Natural killer cell treated with Interleukin-12 subunit alpha and Interleukin-12 subunit beta and Interleukin-15 and Interleukin-18, amount 100 ng/mL, for 72 hours (primary cell): ENCODE measurements around the gene PHF1. TPM values are rescaled to one million over a fixed set of nuclear protein-coding genes. Genes with fewer than 3 reads are reported as not detected.

ENCODE experiments used
- ATAC-seq, 2 donors: fragments of 150-1000 bp; cut with Tn5 transposase in 1 of 2; sonication (Bioruptor Pico), chemical (Tn5 transposase) in 1 of 2; 2 replicates each; pipeline ENCODE4 v1.10.0; 2021
- DNase-seq: peaks from one replicate; pipeline ENCODE4 v3.0.0; 2022; ENCODE audit warnings: low spot score
- H3K27ac Mint-ChIP-seq, 2 donors: 1 replicate in 1 of 2; 2 replicates in 1 of 2; pipeline ENCODE4 v1.8.0; 2022; ENCODE audit warnings: mixed read lengths in 2 of 2, mild to moderate bottlenecking in 1 of 2, moderate library complexity in 1 of 2
- H3K27me3 Mint-ChIP-seq, 2 donors: 1 replicate in 1 of 2; 2 replicates in 1 of 2; pipeline ENCODE4 v1.8.0; 2022; ENCODE audit warnings: mixed read lengths in 2 of 2
- H3K36me3 Mint-ChIP-seq: one replicate; pipeline ENCODE4 v1.8.0; 2022; ENCODE audit warnings: mixed read lengths
- H3K4me1 Mint-ChIP-seq, 2 donors: 1 replicate in 1 of 2; 2 replicates in 1 of 2; pipeline ENCODE4 v1.8.0; 2022; ENCODE audit warnings: low read depth in 2 of 2, mixed read lengths in 2 of 2, mild to moderate bottlenecking in 1 of 2
- H3K4me3 Mint-ChIP-seq: one replicate; pipeline ENCODE4 v1.8.0; 2022; ENCODE audit warnings: mixed read lengths
- H3K9me3 Mint-ChIP-seq: 2 replicates; pipeline ENCODE4 v1.8.0; 2022; ENCODE audit warnings: mixed read lengths
- total RNA-seq, 2 donors: library from RNA; stranded (reverse); gene quantifications; one replicate each; pipeline ENCODE4 v1.2.3, GENCODE V29; 2022

Gene PHF1
- total RNA-seq, 2 donors from 2014 or later = 46.5 to 66.6 TPM

GRCh38 chr6:33417903-33418689 lies 7.3 kb downstream of the PHF1 start, which contains the start of gene CUTA:
TSS of gene CUTA (minus strand) at chr6:33418107. CDS start at chr6:33418000, 107 bp downstream.
- peaks cover 12% of the 10 kb centered on the region for H3K36me3 Mint-ChIP-seq
- peak; percentile 91 to 94 for ATAC-seq
- DNase-seq = peak; percentile 100
- H3K27me3 Mint-ChIP-seq = no peaks in the 10 kb centered on the region
- H3K4me1 Mint-ChIP-seq = peaks cover 61 to 66% of the 10 kb centered on the region in 2 donors
- H3K4me3 Mint-ChIP-seq = peak within 1 kb of the TSS; percentile 99
- peak within 1 kb of the TSS; percentile 100 for H3K27ac Mint-ChIP-seq
- no peaks in the 10 kb centered on the region for H3K9me3 Mint-ChIP-seq

GRCh38 chr6:33418690-33419291 lies 8.0 kb downstream of the PHF1 start:
- Mint-ChIP-seq H3K27me3 (no peaks in the 10 kb centered on the region), H3K27ac (peak overlapping the region; percentile 100), H3K36me3 (peaks cover 7% of the 10 kb centered on the region), H3K4me3 (peak overlapping the region; percentile 99), H3K9me3 (no peaks in the 10 kb centered on the region), H3K4me1 (peaks cover 62 to 66% of the 10 kb centered on the region in 2 donors)
- peak; percentile 31 to 33 for ATAC-seq
- peak; percentile 85 for DNase-seq

DNA sequence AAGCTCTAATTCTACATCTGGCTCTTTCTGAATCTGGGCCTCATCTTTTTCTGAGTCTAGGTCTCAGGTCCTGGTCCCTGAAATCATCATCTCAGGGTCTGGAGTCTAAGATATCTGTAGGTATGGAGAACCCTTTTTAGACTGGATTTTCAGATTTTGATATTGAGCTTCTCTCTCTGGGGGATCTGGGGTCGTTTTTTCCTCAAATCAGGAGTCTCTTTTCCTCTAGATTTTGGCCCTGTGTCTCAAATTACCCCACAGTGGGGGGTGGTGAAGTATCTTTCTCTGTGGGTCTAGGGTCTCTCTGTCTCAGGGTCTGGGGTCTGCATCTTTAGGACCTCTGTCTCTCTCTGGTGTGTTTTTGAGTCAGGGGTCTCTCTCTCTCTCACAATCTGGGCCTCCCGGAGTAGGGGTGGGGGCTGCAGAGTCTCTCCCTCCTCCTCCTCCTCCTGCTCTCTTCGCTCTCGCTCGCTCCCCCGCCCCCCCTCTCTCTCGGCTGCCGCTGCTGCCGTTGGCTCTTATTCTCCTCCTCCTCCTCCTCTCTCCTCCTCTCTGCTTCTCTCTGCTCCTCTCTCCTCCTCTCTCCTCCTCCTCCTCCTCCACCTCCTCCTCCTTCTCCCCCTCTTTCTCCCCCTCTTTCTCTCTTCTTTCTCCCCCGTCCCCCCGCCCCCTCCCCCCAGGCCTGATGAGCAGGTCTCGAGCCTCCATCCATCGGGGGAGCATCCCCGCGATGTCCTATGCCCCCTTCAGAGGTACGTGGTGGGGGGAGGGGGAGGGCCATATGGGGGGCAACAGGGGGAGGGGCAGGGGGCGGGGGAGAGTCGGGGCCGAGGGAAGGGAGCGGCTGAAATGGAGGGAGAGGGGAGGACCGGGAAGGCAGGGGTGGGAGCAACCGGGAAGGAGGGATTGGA lies 9.0 kb downstream of the PHF1 start, which contains the start of gene SYNGAP1:
TSS of gene SYNGAP1 (plus strand) at position 486 of the 911 bp plus-strand sequence. CDS start at position 686, 200 bp downstream.
- no peak for ATAC-seq
- peak within 1 kb of the TSS; percentile 100 for H3K27ac Mint-ChIP-seq
- no peaks in the 10 kb centered on the region for H3K27me3 Mint-ChIP-seq
- H3K4me1 Mint-ChIP-seq = peaks cover 68 to 73% of the 10 kb centered on the region in 2 donors
- H3K9me3 Mint-ChIP-seq = no peaks in the 10 kb centered on the region
- peak within 1 kb of the TSS; percentile 99 for H3K4me3 Mint-ChIP-seq
- DNase-seq = no peak
- H3K36me3 Mint-ChIP-seq = peaks cover 14% of the 10 kb centered on the region

- Mint-ChIP-seq H3K27me3 (no peaks in the 10 kb centered on the region), H3K4me1 (peaks cover 68 to 72% of the 10 kb centered on the region in 2 donors), H3K27ac (peak overlapping the region; percentile 11 to 100), H3K9me3 (no peaks in the 10 kb centered on the region), H3K4me3 (peak overlapping the region; percentile 74), H3K36me3 (peaks cover 10% of the 10 kb centered on the region)
- DNase-seq = no peak
- no peak for ATAC-seq
Observed at GRCh38 chr6:33420491-33421343, 9.9 kb downstream of the PHF1 start.

DNA sequence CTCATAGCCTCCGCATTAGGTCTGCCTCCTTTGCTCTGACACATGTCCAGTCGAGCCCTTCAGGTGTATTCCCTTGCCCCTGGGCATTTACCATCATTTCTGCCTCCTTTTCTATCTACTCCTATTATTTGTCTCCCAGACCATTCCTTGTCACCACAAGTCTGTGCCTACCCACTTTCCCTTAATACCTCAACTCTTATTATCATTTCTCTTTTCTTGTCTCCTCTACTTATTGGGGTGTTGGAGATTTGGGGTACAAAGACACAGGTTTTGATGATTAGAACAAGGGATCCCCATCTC lies 10.5 kb downstream of the PHF1 start:
- DNase-seq = no peak
- Mint-ChIP-seq H3K27ac (peak overlapping the region; percentile 11 to 100), H3K36me3 (peaks cover 8% of the 10 kb centered on the region), H3K4me3 (peak overlapping the region; percentile 74), H3K4me1 (peaks cover 65 to 70% of the 10 kb centered on the region in 2 donors), H3K27me3 (no peaks in the 10 kb centered on the region), H3K9me3 (no peaks in the 10 kb centered on the region)
- no peak for ATAC-seq

GRCh38 chr6:33423777-33424176 lies 13.0 kb downstream of the PHF1 start:
- ATAC-seq (no peak), DNase-seq (no peak)
- Mint-ChIP-seq H3K4me3 (peak overlapping the region; percentile 96), H3K9me3 (no peaks in the 10 kb centered on the region), H3K4me1 (peaks cover 61 to 68% of the 10 kb centered on the region in 2 donors), H3K27me3 (no peaks in the 10 kb centered on the region), H3K27ac (peak overlapping the region; percentile 85 to 94), H3K36me3 (peaks cover 8% of the 10 kb centered on the region)

GRCh38 chr6:33424855-33425667 lies 14.2 kb downstream of the PHF1 start:
- Mint-ChIP-seq H3K27me3 (no peaks in the 10 kb centered on the region), H3K9me3 (no peaks in the 10 kb centered on the region), H3K4me1 (peaks cover 66 to 70% of the 10 kb centered on the region in 2 donors), H3K27ac (peak overlapping the region; percentile 85 to 94), H3K36me3 (peaks cover 8% of the 10 kb centered on the region), H3K4me3 (peak overlapping the region; percentile 96)
- no peak for DNase-seq
- ATAC-seq = no peak

- DNase-seq = peak; percentile 86
- H3K27me3 Mint-ChIP-seq = no peaks in the 10 kb centered on the region
- peaks cover 71 to 77% of the 10 kb centered on the region in 2 donors for H3K4me1 Mint-ChIP-seq
- ATAC-seq = peak; percentile 81 to 82
- H3K9me3 Mint-ChIP-seq = no peaks in the 10 kb centered on the region
- H3K4me3 Mint-ChIP-seq = peak overlapping the region; percentile 96
- H3K27ac Mint-ChIP-seq = peak overlapping the region; percentile 85 to 94
- peaks cover 8% of the 10 kb centered on the region for H3K36me3 Mint-ChIP-seq
Observed at GRCh38 chr6:33425668-33426577, 15.1 kb downstream of the PHF1 start.

DNA sequence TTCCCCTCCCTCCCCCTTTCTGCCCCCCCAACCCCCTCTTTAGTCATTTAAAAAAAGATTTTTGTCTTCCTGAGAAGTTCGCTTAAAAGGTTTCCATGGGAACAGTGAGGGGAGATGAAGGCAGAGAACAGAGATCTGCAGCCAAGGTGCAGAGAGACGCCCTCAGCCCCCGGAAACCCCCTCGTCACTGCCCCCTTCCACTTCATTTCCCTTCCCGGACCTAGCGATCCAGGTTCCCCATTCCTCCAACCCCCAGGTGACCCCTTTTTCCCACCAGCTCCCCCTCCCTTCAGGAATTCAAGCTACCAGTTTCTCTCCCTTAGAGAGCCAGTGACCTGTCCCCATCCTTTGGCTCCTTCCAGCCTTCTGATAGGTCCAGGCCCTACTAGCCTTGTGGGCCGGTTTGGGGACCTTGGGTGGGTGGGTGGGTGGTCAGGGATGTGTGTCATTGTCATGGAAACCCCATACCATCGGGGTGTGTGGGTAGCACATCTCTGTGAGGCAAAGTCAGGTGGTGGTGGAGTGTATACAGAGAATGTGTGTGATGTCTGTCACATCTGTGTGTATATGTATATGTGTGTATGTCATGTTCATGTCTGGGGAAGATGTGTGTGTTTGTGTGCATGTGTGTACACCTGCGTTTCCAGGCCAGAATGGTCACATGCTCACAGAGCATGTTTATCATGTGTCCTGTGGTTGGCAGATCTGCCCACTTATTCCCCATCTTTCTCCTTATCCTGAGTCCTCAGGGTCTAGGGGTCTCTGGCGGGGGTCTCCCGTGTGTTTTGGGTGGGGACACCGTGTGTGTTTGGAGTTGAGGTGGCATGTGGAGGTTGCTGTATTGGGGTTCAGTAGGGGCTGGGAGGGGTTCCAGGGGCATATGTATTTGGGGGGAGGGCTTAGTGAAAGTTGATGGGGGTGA lies 16.0 kb downstream of the PHF1 start:
- Mint-ChIP-seq H3K27ac (peak overlapping the region; percentile 85 to 94), H3K36me3 (peaks cover 8% of the 10 kb centered on the region), H3K9me3 (no peaks in the 10 kb centered on the region), H3K4me3 (peak overlapping the region; percentile 96), H3K4me1 (peaks cover 68 to 73% of the 10 kb centered on the region in 2 donors), H3K27me3 (no peaks in the 10 kb centered on the region)
- DNase-seq = no peak
- no peak for ATAC-seq

DNA sequence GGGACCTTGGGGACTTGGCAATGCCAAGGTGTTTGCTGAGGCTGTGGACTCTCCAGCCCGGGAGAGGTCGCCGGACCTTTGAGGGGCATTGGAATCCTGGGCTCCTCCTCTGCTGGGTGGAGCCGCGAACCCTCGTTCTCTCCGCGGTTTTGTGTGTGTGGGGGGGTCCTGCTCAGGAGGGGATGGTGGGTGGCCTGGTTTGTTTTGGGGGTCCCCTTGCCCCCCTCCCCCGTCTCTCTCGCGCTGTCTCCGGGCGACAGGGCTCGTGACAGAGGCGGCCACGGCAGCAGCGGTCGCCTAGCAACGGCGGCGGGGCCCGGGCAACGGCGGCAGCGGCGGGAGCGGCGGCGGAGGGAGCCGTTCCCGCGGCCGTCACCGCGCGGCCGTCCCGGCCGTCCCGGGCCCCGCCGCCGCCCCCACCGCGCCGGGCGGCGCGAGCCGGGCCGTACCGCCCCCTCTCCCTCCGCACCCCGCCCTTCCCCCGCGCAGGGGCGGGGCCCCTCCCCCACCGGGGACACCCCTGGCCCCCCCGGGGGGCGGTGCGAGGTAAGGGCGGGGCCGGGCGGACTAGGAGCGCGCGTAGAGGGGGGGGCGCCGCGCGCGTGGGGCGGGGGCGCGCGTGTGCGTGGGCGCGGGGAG lies 16.9 kb downstream of the PHF1 start:
- Mint-ChIP-seq H3K4me1 (peaks cover 76 to 81% of the 10 kb centered on the region in 2 donors), H3K36me3 (peaks cover 8% of the 10 kb centered on the region), H3K9me3 (no peaks in the 10 kb centered on the region), H3K27ac (peak overlapping the region; percentile 85 to 94), H3K27me3 (no peaks in the 10 kb centered on the region), H3K4me3 (peak overlapping the region; percentile 96)
- ATAC-seq = peak; percentile 27 to 60
- DNase-seq = peak; percentile 71
